SU-DHL-6 (cell line): ENCODE results near the gene RABGGTA.

Experiments
- H2AFZ ChIP-seq: fragments of 200-600 bp; sonication (generic); 2 replicates; pipeline ENCODE4 v1.6.1; 2014; ENCODE audit warnings: low read depth, mild to moderate bottlenecking, moderate library complexity, mixed read lengths, antibody characterized with exemption, low read length; ENCODE audit not compliant: severe bottlenecking
- H3F3A ChIP-seq: fragments of 200-600 bp; shearing (Covaris generic); 2 replicates; pipeline ENCODE4 v1.6.0; 2016; ENCODE audit warnings: antibody characterized with exemption, mild to moderate bottlenecking; ENCODE audit not compliant: insufficient read depth
- H3K27ac ChIP-seq: fragments of 200-600 bp; sonication (generic); 2 replicates; pipeline ENCODE4 v1.5.1; 2016; ENCODE audit warnings: low read depth, mild to moderate bottlenecking, low read length, moderate library complexity, mixed read lengths
- H3K27me3 ChIP-seq: fragments of 200-600 bp; sonication (generic), shearing (Covaris generic); 2 replicates; pipeline ENCODE4 v1.6.0; 2014; ENCODE audit warnings: mild to moderate bottlenecking, low read length
- H3K36me3 ChIP-seq: fragments of 200-600 bp; sonication (generic); 2 replicates; pipeline ENCODE4 v1.6.1; 2014; ENCODE audit warnings: mild to moderate bottlenecking, low read length, mixed read lengths
- H3K4me2 ChIP-seq: fragments of 300-600, 200-600 bp; shearing (Covaris generic), sonication (generic); 2 replicates; pipeline ENCODE4 v1.6.0; 2014; ENCODE audit warnings: low read length, low read depth, mild to moderate bottlenecking; ENCODE audit not compliant: poor library complexity, severe bottlenecking
- H3K4me3 ChIP-seq: fragments of 200-600 bp; sonication (generic); 2 replicates; pipeline ENCODE4 v1.5.1; 2014; ENCODE audit warnings: antibody characterized with exemption, low read length, mild to moderate bottlenecking, mixed read lengths; ENCODE audit not compliant: insufficient read depth, poor library complexity, severe bottlenecking
- H3K79me2 ChIP-seq: fragments of 200-600 bp; sonication (generic); 2 replicates; pipeline ENCODE4 v1.6.1; 2014; ENCODE audit warnings: mild to moderate bottlenecking, low read length, moderate library complexity; ENCODE audit not compliant: insufficient read depth
- H3K9ac ChIP-seq: fragments of 200-600 bp; sonication (generic); 2 replicates; pipeline ENCODE4 v1.7.0; 2014; ENCODE audit warnings: mild to moderate bottlenecking, low read length
- H3K9me2 ChIP-seq: fragments of 200-600 bp; sonication (generic); replicated peaks from 2 replicates; pipeline ENCODE4 v1.6.1; 2014; ENCODE audit warnings: low read length; ENCODE audit not compliant: insufficient read depth
- H3K9me3 ChIP-seq: fragments of 200-600 bp; sonication (generic); 2 replicates; pipeline ENCODE4 v1.6.1; 2014; ENCODE audit warnings: low read length, mixed read lengths; ENCODE audit not compliant: insufficient read depth
- H4K20me1 ChIP-seq: fragments of 200-600 bp; sonication (generic); 2 replicates; pipeline ENCODE4 v1.6.1; 2014; ENCODE audit warnings: low read depth, mild to moderate bottlenecking, antibody characterized with exemption, low read length, moderate library complexity, mixed read lengths
- EZH2phosphoT487 ChIP-seq: fragments of 200-600 bp; sonication (generic), shearing (Covaris generic); conservative IDR thresholded peaks from 2 replicates; pipeline ENCODE4 v1.6.1; 2018; ENCODE audit warnings: mild to moderate bottlenecking, antibody characterized with exemption, low read length, moderate library complexity, mixed read lengths
- TF ChIP-seq, protein P1 (sequence below): fragments of 200-600 bp; sonication (generic); IDR thresholded peaks from one replicate; pipeline ENCODE4 v1.5.1; 2017; ENCODE audit warnings: antibody characterized with exemption, mild to moderate bottlenecking, low read length, moderate library complexity; ENCODE audit not compliant: insufficient read depth, poor library complexity, severe bottlenecking

The RABGGTA gene

DNA sequence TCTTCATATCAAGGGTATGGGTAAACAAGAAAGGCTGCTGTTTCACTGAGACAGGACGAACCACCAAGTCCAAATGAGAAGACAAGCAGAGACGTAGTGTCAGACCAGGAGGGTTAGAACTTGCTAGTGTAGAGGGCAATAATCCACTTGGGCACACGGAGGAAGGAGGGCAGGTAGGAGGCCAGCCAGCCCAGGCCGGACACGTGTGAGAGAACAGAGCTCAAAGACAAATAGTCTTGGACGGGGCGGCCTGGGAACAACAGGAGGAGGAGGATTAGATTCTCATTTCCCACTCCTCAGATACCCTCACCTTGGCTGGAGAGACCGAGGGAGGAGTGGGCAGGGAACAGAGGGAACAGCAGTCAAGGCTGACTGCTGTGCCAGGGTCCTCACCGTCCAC, 19.3 kb upstream of the RABGGTA start:
- H2AFZ ChIP-seq: no peak overlapping the region
- no peaks in the 10 kb centered on the region for H3K9me3 ChIP-seq
- no peak overlapping the region for H3K4me3 ChIP-seq
- no peak overlapping the region for H3K9ac ChIP-seq
- H3K4me2 ChIP-seq: no peak overlapping the region
- TF ChIP-seq EZH2phosphoT487: no peak
- TF ChIP-seq, protein P1, sequence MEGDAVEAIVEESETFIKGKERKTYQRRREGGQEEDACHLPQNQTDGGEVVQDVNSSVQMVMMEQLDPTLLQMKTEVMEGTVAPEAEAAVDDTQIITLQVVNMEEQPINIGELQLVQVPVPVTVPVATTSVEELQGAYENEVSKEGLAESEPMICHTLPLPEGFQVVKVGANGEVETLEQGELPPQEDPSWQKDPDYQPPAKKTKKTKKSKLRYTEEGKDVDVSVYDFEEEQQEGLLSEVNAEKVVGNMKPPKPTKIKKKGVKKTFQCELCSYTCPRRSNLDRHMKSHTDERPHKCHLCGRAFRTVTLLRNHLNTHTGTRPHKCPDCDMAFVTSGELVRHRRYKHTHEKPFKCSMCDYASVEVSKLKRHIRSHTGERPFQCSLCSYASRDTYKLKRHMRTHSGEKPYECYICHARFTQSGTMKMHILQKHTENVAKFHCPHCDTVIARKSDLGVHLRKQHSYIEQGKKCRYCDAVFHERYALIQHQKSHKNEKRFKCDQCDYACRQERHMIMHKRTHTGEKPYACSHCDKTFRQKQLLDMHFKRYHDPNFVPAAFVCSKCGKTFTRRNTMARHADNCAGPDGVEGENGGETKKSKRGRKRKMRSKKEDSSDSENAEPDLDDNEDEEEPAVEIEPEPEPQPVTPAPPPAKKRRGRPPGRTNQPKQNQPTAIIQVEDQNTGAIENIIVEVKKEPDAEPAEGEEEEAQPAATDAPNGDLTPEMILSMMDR: no peak
- no peaks in the 10 kb centered on the region for H3K36me3 ChIP-seq
- no peaks in the 10 kb centered on the region for H3K9me2 ChIP-seq
- H4K20me1 ChIP-seq: no peaks in the 10 kb centered on the region
- no peaks in the 10 kb centered on the region for H3K79me2 ChIP-seq
- no peak overlapping the region for H3K27ac ChIP-seq
- 0 out of 2 replicates have a peak, but pooled peaks cover 3% of the 10 kb centered on the region for H3F3A ChIP-seq
- H3K27me3 ChIP-seq: no peaks in the 10 kb centered on the region

DNA sequence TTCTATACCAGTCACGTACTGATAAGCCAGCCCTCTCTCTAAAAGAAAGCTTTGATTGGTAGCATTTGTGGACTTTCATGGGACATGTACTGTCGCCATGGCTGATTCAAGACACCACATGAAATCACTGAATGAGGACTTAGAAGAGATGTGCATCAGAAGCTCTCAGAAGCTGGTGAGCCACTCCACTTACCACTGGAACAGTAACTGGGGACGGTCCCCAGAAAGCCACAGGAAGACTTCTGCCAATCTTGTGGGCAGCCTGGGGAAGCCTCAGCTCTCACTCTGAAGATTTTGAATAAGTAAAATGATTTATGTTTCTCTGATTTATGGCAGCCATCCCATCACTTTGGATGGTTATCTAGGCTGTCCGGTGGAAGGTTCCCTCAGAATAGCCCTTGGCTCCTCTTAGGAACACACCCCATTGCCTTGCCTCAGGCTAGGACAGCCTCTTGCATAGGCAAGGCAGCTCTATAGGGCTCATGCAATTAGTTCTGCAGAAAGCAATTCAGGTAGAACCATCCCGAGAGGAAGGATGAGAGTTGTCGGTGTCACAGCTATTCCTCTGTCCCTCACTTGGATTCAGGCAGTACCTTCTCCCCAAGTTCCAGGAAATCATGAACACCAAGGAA, 18.4 kb upstream of the RABGGTA start:
- Histone ChIP-seq H3K9me2 (no peaks in the 10 kb centered on the region), H3K27me3 (no peaks in the 10 kb centered on the region), H3K9ac (no peak overlapping the region), H4K20me1 (no peaks in the 10 kb centered on the region), H3K36me3 (no peaks in the 10 kb centered on the region), H3F3A (no peaks in the 10 kb centered on the region), H3K27ac (no peak overlapping the region), H3K79me2 (no peaks in the 10 kb centered on the region), H3K4me2 (no peak overlapping the region), H3K9me3 (no peaks in the 10 kb centered on the region), H3K4me3 (no peak overlapping the region), H2AFZ (no peak overlapping the region)
- TF ChIP-seq, protein P1: no peak
- TF ChIP-seq EZH2phosphoT487: no peak

DNA sequence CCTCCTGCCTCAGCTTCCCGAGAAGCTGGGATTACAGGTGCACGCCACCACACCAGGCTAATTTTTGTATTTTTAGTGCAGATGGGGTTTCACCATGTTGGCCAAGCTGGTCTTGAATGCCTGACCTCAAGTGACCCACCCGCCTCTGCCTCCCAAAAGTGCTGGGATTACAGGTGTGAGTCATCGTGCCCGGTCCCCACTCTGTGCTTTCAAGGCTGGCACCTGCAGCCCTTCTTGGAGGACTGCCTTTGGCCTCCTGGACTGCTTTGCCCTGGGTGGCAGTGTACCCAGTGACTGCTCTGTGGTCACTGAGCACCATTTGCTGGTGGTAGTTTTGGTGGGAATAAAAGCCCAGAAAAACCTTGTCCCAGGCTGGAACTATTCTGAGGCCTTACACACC, 15.6 kb upstream of the RABGGTA start:
- Histone ChIP-seq H3K27ac (no peak overlapping the region), H3K9me2 (no peaks in the 10 kb centered on the region), H3K27me3 (no peaks in the 10 kb centered on the region), H3K36me3 (no peaks in the 10 kb centered on the region), H3F3A (no peaks in the 10 kb centered on the region), H3K4me3 (no peak overlapping the region), H3K9ac (no peak overlapping the region), H3K79me2 (no peaks in the 10 kb centered on the region), H4K20me1 (no peaks in the 10 kb centered on the region), H2AFZ (no peak overlapping the region), H3K4me2 (no peak overlapping the region), H3K9me3 (no peaks in the 10 kb centered on the region)
- TF ChIP-seq, protein P1: no peak
- no peak for TF ChIP-seq EZH2phosphoT487
